NCI-H748 (cell line): Measurements from ENCODE around the gene FBLN1.

Experiments
- DNase-seq: peaks from one replicate; lab custom pipeline; 2025; ENCODE audit not compliant: unreplicated experiment; lab: John Stamatoyannopoulos, UW

The FBLN1 gene

GRCh38 chr22:45503050-45503815, 550 bp downstream of the FBLN1 start:
- DNase-seq = peak; percentile 50

GRCh38 chr22:45503816-45504372, 1.2 kb downstream of the FBLN1 start:
- no peak for DNase-seq

- DNase-seq = no peak
Observed at GRCh38 chr22:45504373-45505341, 2.0 kb downstream of the FBLN1 start.

GRCh38 chr22:45505991-45506747, 3.5 kb downstream of the FBLN1 start:
- no peak for DNase-seq

- no peak for DNase-seq
Observed at GRCh38 chr22:45506816-45507360, 4.2 kb downstream of the FBLN1 start.

- no peak for DNase-seq
Observed at GRCh38 chr22:45507798-45508197, 5.1 kb downstream of the FBLN1 start.

GRCh38 chr22:45508814-45509213, 6.1 kb downstream of the FBLN1 start:
- no peak for DNase-seq

- no peak for DNase-seq
Observed at GRCh38 chr22:45510376-45511232, 7.9 kb downstream of the FBLN1 start.

- no peak for DNase-seq
Observed at GRCh38 chr22:45511847-45512261, 9.2 kb downstream of the FBLN1 start.

GRCh38 chr22:45512363-45512762, 9.7 kb downstream of the FBLN1 start:
- DNase-seq = no peak

- DNase-seq = no peak
Observed at GRCh38 chr22:45515676-45516075, 13.0 kb downstream of the FBLN1 start.

- DNase-seq = no peak
Observed at GRCh38 chr22:45516163-45516562, 13.5 kb downstream of the FBLN1 start.

- DNase-seq = no peak
Observed at GRCh38 chr22:45516923-45517675, 14.4 kb downstream of the FBLN1 start.

- no peak for DNase-seq
Observed at GRCh38 chr22:45518136-45518535, 15.5 kb downstream of the FBLN1 start.

GRCh38 chr22:45518580-45518991, 15.9 kb downstream of the FBLN1 start:
- no peak for DNase-seq

GRCh38 chr22:45521178-45521577, 18.5 kb downstream of the FBLN1 start:
- no peak for DNase-seq

GRCh38 chr22:45522462-45522861, 19.8 kb downstream of the FBLN1 start:
- DNase-seq = no peak

GRCh38 chr22:45524157-45524556, 21.5 kb downstream of the FBLN1 start:
- DNase-seq = no peak

- DNase-seq = no peak
Observed at GRCh38 chr22:45524966-45525365, 22.3 kb downstream of the FBLN1 start.
